ENCODE results near the gene GM2A.

DNA sequence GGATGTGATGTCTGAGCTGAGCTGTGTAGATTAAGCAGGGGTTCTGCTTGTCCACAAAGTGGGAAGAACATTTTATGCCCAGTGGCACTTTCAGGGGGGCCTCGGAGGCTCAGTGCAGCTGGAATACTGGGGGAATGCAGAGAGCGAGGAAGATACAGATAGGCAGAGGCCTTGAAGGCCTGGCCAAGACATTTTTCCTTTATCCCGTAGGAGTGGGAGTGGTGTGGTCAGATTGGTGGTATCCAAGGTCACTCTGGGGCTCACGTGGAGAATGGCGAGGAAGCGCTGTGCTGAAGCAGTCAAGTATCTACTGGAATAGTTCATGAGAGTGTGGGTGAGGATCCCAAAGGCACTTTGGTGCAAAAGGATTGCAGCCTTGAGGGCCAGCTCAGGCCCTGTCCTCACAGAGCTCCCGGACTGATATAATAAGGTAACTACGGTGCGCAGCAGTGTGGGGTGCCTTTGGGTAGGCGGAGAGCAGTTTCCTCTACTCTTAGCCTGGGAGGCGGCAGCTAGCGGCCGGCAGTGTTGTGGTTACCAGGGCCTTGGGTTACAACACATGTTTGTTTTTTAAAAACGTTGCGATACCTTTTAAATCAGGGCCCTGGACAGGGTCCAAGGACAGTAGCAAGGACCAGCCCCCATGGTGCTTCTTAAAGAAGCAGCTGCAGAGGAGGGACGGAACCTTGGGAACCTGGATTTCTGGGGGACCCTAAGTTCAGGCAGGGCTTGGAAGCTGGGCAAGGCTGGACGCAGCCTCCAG, 18.3 kb upstream of the GM2A start:
- TF ChIP-seq, protein P1, sequence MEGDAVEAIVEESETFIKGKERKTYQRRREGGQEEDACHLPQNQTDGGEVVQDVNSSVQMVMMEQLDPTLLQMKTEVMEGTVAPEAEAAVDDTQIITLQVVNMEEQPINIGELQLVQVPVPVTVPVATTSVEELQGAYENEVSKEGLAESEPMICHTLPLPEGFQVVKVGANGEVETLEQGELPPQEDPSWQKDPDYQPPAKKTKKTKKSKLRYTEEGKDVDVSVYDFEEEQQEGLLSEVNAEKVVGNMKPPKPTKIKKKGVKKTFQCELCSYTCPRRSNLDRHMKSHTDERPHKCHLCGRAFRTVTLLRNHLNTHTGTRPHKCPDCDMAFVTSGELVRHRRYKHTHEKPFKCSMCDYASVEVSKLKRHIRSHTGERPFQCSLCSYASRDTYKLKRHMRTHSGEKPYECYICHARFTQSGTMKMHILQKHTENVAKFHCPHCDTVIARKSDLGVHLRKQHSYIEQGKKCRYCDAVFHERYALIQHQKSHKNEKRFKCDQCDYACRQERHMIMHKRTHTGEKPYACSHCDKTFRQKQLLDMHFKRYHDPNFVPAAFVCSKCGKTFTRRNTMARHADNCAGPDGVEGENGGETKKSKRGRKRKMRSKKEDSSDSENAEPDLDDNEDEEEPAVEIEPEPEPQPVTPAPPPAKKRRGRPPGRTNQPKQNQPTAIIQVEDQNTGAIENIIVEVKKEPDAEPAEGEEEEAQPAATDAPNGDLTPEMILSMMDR (IDR thresholded peaks at IDR 0.05), result no peak
- TF ChIP-seq, protein P2, sequence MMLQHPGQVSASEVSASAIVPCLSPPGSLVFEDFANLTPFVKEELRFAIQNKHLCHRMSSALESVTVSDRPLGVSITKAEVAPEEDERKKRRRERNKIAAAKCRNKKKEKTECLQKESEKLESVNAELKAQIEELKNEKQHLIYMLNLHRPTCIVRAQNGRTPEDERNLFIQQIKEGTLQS (CRISPR knock-in tag; conservative IDR thresholded peaks at IDR 0.05), result no peak
- TF ChIP-seq NFYB (CRISPR knock-in tag; conservative IDR thresholded peaks at IDR 0.05; ENCODE audit: low read depth), result no peak
- no peak for TF ChIP-seq ZNF263 (CRISPR knock-in tag; IDR thresholded peaks at IDR 0.05; ENCODE audit: low read depth)
- no peak for TF ChIP-seq SMAD4 (CRISPR knock-in tag; IDR thresholded peaks at IDR 0.05)
- no peak for TF ChIP-seq CREB1 (CRISPR knock-in tag; IDR thresholded peaks at IDR 0.05)
- TF ChIP-seq, protein P3, sequence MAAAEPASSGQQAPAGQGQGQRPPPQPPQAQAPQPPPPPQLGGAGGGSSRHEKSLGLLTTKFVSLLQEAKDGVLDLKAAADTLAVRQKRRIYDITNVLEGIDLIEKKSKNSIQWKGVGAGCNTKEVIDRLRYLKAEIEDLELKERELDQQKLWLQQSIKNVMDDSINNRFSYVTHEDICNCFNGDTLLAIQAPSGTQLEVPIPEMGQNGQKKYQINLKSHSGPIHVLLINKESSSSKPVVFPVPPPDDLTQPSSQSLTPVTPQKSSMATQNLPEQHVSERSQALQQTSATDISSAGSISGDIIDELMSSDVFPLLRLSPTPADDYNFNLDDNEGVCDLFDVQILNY (CRISPR knock-in tag; IDR thresholded peaks at IDR 0.05), result no peak
- no peak for TF ChIP-seq MXD4 (CRISPR knock-in tag; IDR thresholded peaks at IDR 0.05; ENCODE audit: borderline replicate concordance)
- TF ChIP-seq, protein P4, sequence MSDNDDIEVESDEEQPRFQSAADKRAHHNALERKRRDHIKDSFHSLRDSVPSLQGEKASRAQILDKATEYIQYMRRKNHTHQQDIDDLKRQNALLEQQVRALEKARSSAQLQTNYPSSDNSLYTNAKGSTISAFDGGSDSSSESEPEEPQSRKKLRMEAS (CRISPR knock-in tag; IDR thresholded peaks at IDR 0.05), result no peak
